IMR-90 (cell line): Measurements from ENCODE around the gene OXSR1. TPM values are rescaled to one million over a fixed set of nuclear protein-coding genes. Genes with fewer than 3 reads are reported as not detected.

Experiments used
- ATAC-seq: fragments of 200-7000 bp; cut with Tn5 transposase; 2 replicates; pipeline ENCODE4 v1.9.1; 2020; ENCODE audit warnings: low read depth, mild to moderate bottlenecking, moderate library complexity
- BruUV-seq: library from RNA; stranded (reverse); fragments of 400-500 nt; replicated peaks from 2 replicates; lab custom pipeline; 2021; lab: Mats Ljungman, UMichigan
- CTCF ChIA-PET: fragments of 300-600 bp; formaldehyde crosslinking; extraction: SDS; loops from one replicate; lab custom pipeline; 2021; ENCODE audit warnings: antibody characterized with exemption; lab: Yijun Ruan, JAX
- POLR2A ChIA-PET: fragments of 300-600 bp; sonication (Branson Sonifier 250); formaldehyde crosslinking; loops from one replicate; lab custom pipeline; 2022; ENCODE audit warnings: antibody characterized with exemption; ENCODE audit not compliant: unreplicated experiment; lab: Charles Lee
- DNase-seq: peaks from one replicate; pipeline ENCODE4 v3.0.0; 2013
- H2AFZ ChIP-seq: replicated peaks from 2 replicates; pipeline ENCODE3; 2013; ENCODE audit warnings: low read length, mild to moderate bottlenecking; ENCODE audit not compliant: poor library complexity
- H2AK5ac ChIP-seq: 2 replicates; pipeline ENCODE4 v1.6.1; 2013; ENCODE audit warnings: low read depth, low read length, inconsistent platforms
- H2AK9ac ChIP-seq: replicated peaks from 2 replicates; pipeline ENCODE3; 2013; ENCODE audit warnings: mild to moderate bottlenecking, low read depth, low read length, moderate library complexity; ENCODE audit not compliant: poor library complexity
- H2BK120ac ChIP-seq: 2 replicates; pipeline ENCODE4 v1.6.1; 2013; ENCODE audit warnings: low read depth, low read length, inconsistent platforms
- H2BK15ac ChIP-seq: 3 replicates; pipeline ENCODE4 v1.6.1; 2013; ENCODE audit warnings: low read depth, low read length, inconsistent platforms
- H2BK20ac ChIP-seq: 2 replicates; pipeline ENCODE4 v1.6.1; 2013; ENCODE audit warnings: low read depth, mild to moderate bottlenecking, inconsistent platforms, low read length, moderate library complexity
- H2BK5ac ChIP-seq: 2 replicates; pipeline ENCODE4 v1.6.1; 2013; ENCODE audit warnings: mild to moderate bottlenecking, low read depth, low read length, inconsistent platforms; ENCODE audit not compliant: poor library complexity, severe bottlenecking
- H3K14ac ChIP-seq: replicated peaks from 2 replicates; pipeline ENCODE4 v1.6.1; 2013; ENCODE audit warnings: low read depth, low read length, inconsistent platforms
- H3K18ac ChIP-seq: 2 replicates; pipeline ENCODE4 v1.6.1; 2013; ENCODE audit warnings: low read depth, low read length, control low read depth
- H3K23ac ChIP-seq: 2 replicates; pipeline ENCODE4 v1.6.1; 2013; ENCODE audit warnings: low read depth, low read length, inconsistent platforms
- H3K27ac ChIP-seq: 2 replicates; pipeline ENCODE4 v1.5.1; 2013; ENCODE audit warnings: mild to moderate bottlenecking, control low read depth, low read length; ENCODE audit not compliant: insufficient read depth
- H3K27me3 ChIP-seq: 2 replicates; pipeline ENCODE4 v1.6.1; 2013; ENCODE audit warnings: low read length; ENCODE audit not compliant: control insufficient read depth, insufficient read depth
- H3K36me3 ChIP-seq: 2 replicates; pipeline ENCODE4 v1.6.1; 2013; ENCODE audit warnings: low read length, mixed read lengths; ENCODE audit not compliant: control insufficient read depth, insufficient read depth
- H3K4ac ChIP-seq: 2 replicates; pipeline ENCODE4 v1.6.1; 2013; ENCODE audit warnings: low read depth, low read length, inconsistent platforms
- H3K4me1 ChIP-seq: 2 replicates; pipeline ENCODE4 v1.6.1; 2013; ENCODE audit warnings: low read length, mixed read lengths; ENCODE audit not compliant: control insufficient read depth, insufficient read depth
- H3K4me2 ChIP-seq: 2 replicates; pipeline ENCODE4 v1.6.1; 2013; ENCODE audit warnings: low read depth, mild to moderate bottlenecking, control low read depth, low read length, moderate library complexity
- H3K4me3 ChIP-seq: 2 replicates; pipeline ENCODE4 v1.5.1; 2013; ENCODE audit warnings: low read depth, mild to moderate bottlenecking, control low read depth, low read length, moderate library complexity; ENCODE audit not compliant: insufficient read depth
- H3K56ac ChIP-seq: 2 replicates; pipeline ENCODE4 v1.6.1; 2013; ENCODE audit warnings: low read length, inconsistent platforms; ENCODE audit not compliant: insufficient read depth; ENCODE audit errors: extremely low read depth
- H3K79me1 ChIP-seq, 2 experiments: 2 replicates each; pipeline ENCODE4 v1.6.1; 2013; ENCODE audit warnings: low read length in 2 of 2, inconsistent platforms in 1 of 2, low read depth in 1 of 2
- H3K9ac ChIP-seq: 2 replicates; pipeline ENCODE4 v1.6.1; 2013; ENCODE audit warnings: low read depth, low read length, control low read depth
- H3K9me1 ChIP-seq: 2 replicates; pipeline ENCODE4 v1.6.1; 2013; ENCODE audit warnings: low read length, inconsistent platforms; ENCODE audit not compliant: insufficient read depth
- H3K9me3 ChIP-seq: 2 replicates; pipeline ENCODE4 v1.6.1; 2013; ENCODE audit warnings: low read length; ENCODE audit not compliant: control insufficient read depth, insufficient read depth
- H4K20me1 ChIP-seq: 2 replicates; pipeline ENCODE4 v1.6.1; 2013; ENCODE audit warnings: low read length, inconsistent platforms; ENCODE audit not compliant: insufficient read depth
- H4K5ac ChIP-seq: 2 replicates; pipeline ENCODE4 v1.6.1; 2013; ENCODE audit warnings: mild to moderate bottlenecking, low read depth, low read length, control low read depth
- H4K8ac ChIP-seq, 2 experiments: 2 replicates each; pipeline ENCODE4 v1.6.1; 2013; ENCODE audit warnings: low read depth in 2 of 2, low read length in 2 of 2, control low read depth in 1 of 2, inconsistent platforms in 1 of 2
- H4K91ac ChIP-seq: 2 replicates; pipeline ENCODE4 v1.6.1; 2013; ENCODE audit warnings: low read depth, low read length, inconsistent platforms; ENCODE audit not compliant: insufficient read depth
- BHLHE40 ChIP-seq: fragments of 150-350 bp; IDR thresholded peaks from 2 replicates; pipeline ENCODE4 v1.6.1; 2016; ENCODE audit warnings: mild to moderate bottlenecking, low read depth, low read length
- CTCF ChIP-seq: conservative IDR thresholded peaks from 2 replicates; pipeline ENCODE4 v1.5.1; 2012; ENCODE audit warnings: mild to moderate bottlenecking, low read depth, low read length, improper control_type of control experiment
- ELK1 ChIP-seq: fragments of 150-350 bp; IDR thresholded peaks from 2 replicates; pipeline ENCODE4 v1.6.1; 2016; ENCODE audit warnings: low read depth, mild to moderate bottlenecking, low read length, moderate library complexity, borderline replicate concordance
- RAD21 ChIP-seq: IDR thresholded peaks from 2 replicates; pipeline ENCODE4 v1.6.1; 2012; ENCODE audit warnings: low read length, improper control_type of control experiment
- SMC3 ChIP-seq: fragments of 150-350 bp; IDR thresholded peaks from 2 replicates; pipeline ENCODE4 v1.6.1; 2016; ENCODE audit warnings: low read depth, mild to moderate bottlenecking, antibody characterized with exemption, low read length, moderate library complexity
- WGBS, 2 experiments: methylation state at CpG; one replicate each; pipeline versions ENCODE4 v1.1.5 to v1.1.7; 2013; ENCODE audit warnings: missing lambda C conversion rate in 2 of 2; ENCODE audit not compliant: insufficient read length in 1 of 2; ENCODE audit errors: extremely low coverage in 2 of 2; 5-methylcytosine and 5-hydroxymethylcytosine counted together
- dilution Hi-C: fragments of 300-500 bp; cut with HindIII; formaldehyde crosslinking; loops from one replicate; pipeline ENCODE4 v1.14.3; 2018; ENCODE audit warnings: low sequenced_read_pairs; ENCODE audit not compliant: unreplicated experiment
- in situ Hi-C: fragments of 300-500 bp; cut with MboI; formaldehyde crosslinking; loops from 3 replicates; pipeline ENCODE4 v1.14.3; 2019; ENCODE audit warnings: low sequenced_read_pairs, inconsistent platforms, mixed read lengths
- intact Hi-C: fragments of 100-400 bp; cut with micrococcal nuclease; formaldehyde crosslinking; loops from 2 replicates; pipeline ENCODE4 v1.10.0; 2022
- polyA plus RNA-seq, 3 experiments: library from polyadenylated mRNA; depleted of rRNA; stranded (reverse); fragments of >200 nt; gene quantifications; 2 replicates each; pipeline ENCODE4 v1.2.3, GENCODE V29; 2012; ENCODE audit warnings: low replicate concordance in 1 of 3
- total RNA-seq: library from RNA; depleted of rRNA; stranded (reverse); fragments of >200 nt; gene quantifications from 2 replicates; pipeline ENCODE4 v1.2.3, GENCODE V29; 2012

Gene OXSR1
- total and polyA plus RNA-seq, 2 of the 4 experiments (the other 2 are of a cell fraction) = 32.9 to 37.6 TPM

DNA sequence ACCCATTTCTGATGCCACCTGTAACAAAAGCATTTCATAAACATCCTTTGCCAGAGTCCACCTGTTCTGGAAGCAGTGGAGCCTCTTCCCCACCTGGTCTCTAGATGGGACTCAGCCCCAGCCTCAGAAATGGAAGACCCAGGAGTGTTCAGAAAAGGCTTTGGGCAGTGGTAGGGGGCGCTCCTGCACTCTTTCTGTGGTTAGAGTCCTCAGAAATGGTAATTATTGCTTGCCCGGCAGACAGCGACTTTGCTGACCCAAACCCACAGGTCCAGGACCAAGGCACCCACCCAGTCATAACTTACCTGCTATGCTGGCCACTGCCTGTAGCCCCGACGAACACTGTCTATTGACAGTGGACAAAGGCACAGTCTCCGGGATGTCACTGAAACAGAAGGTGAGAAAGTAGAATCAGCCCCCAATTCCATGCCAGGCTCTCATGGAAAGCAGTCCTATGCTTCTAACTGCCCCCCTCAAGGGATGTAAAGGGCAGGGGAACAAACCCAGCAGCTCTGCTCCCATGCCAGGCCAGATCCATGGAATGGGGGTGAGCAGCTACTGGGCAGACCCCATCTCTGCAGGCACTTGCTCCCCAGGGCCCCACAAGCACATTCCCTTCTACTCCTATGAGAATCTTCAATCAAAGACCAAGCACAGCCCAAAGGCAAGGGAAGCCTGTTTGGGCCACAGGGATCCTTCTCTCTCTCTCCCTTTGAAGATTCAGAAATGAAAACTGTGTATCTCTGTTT lies 33.5 kb upstream of the OXSR1 start:
- intact Hi-C loops = no loop called here
- Histone ChIP-seq H4K20me1 (0 out of 2 replicates have a peak, but pooled peaks cover 5% of the 10 kb centered on the region), H2BK20ac (no peak overlapping the region), H4K8ac (no peak overlapping the region), H3K27ac (no peak overlapping the region), H3K9me1 (0 out of 2 replicates have a peak, but pooled peaks cover 4% of the 10 kb centered on the region), H3K79me1 (peaks cover 13 to 55% of the 10 kb centered on the region in 2 experiments), H3K4me3 (no peak overlapping the region), H2AFZ (no peak overlapping the region), H2AK5ac (no peak overlapping the region), H3K27me3 (no peaks in the 10 kb centered on the region), H3K4me2 (no peak overlapping the region), H3K23ac (no peak overlapping the region), H3K56ac (no peak overlapping the region), H3K4me1 (no peaks in the 10 kb centered on the region), H2BK15ac (no peak overlapping the region), H3K4ac (no peak overlapping the region), H2BK120ac (no peak overlapping the region), H3K18ac (no peak overlapping the region), H3K9ac (no peak overlapping the region), H3K14ac (no peak overlapping the region), H3K36me3 (peaks cover 58% of the 10 kb centered on the region), H4K91ac (no peak overlapping the region), H2BK5ac (no peak overlapping the region), H3K9me3 (no peaks in the 10 kb centered on the region), H2AK9ac (peak overlapping the region; percentile 82), H4K5ac (no peak overlapping the region)
- TF ChIP-seq BHLHE40 (no peak), RAD21 (peak; percentile 64), ELK1 (no peak), CTCF (peak; percentile 61), SMC3 (peak; percentile 55)
- WGBS, 2 experiments = no CpG with 5 or more reads among the region's 6 CpGs
- in situ Hi-C loops = loop anchor here (10.0 kb wide), 1 partner anchor 353 kb away; no protein-coding TSS in a partner anchor
- DNase-seq (peak; percentile 31), ATAC-seq (peak; percentile 64)
- BruUV-seq = no TSS peak
- dilution Hi-C loops = no loop called here
- ChIA-PET POLR2A (no interaction called here), CTCF (interaction anchor here (0.6 to 1.1 kb wide), 2 partner anchors 102 to 166 kb away, joined by 4 to 7 read pairs; no protein-coding TSS in a partner anchor)
